Kidney (tissue), 14 donors: Measurements from ENCODE around the gene ADAMTSL4. TPM values are rescaled to one million over a fixed set of nuclear protein-coding genes. Genes with fewer than 3 reads are reported as not detected.
A peak's percentile ranks its signal among the peaks of the same experiment; 100 is the strongest.

Experiments
- DNase-seq, 5 donors: peaks; one replicate each; pipeline ENCODE4 v3.0.0-alpha.2; 2013 to 2020
- FAIRE-seq: peaks from 2 replicates; lab custom pipeline; 2012; peaks lifted over from hg19 to GRCh38; lab: Jason Lieb, UNC
- H3K27ac ChIP-seq, 2 donors: one replicate each; pipeline ENCODE4 v1.7.0; 2013; ENCODE audit warnings: low read depth in 2 of 2, low read length in 2 of 2, inconsistent platforms in 1 of 2
- H3K27me3 ChIP-seq: one replicate; pipeline ENCODE4 v1.7.1; 2013; ENCODE audit warnings: low read length, inconsistent platforms; ENCODE audit not compliant: control insufficient read depth, insufficient read depth
- H3K36me3 ChIP-seq, 3 donors: one replicate each; pipeline versions ENCODE4 v1.7.0 to v1.7.1; 2013; ENCODE audit warnings: low read length in 3 of 3, control low read depth in 1 of 3, inconsistent platforms in 1 of 3; ENCODE audit not compliant: insufficient read depth in 3 of 3, control insufficient read depth in 2 of 3
- H3K4me1 ChIP-seq, 3 donors: one replicate each; pipeline versions ENCODE4 v1.7.0 to v1.7.1; 2013; ENCODE audit warnings: low read length in 3 of 3, inconsistent platforms in 1 of 3, low read depth in 1 of 3; ENCODE audit not compliant: control insufficient read depth in 2 of 3, insufficient read depth in 2 of 3
- H3K4me3 ChIP-seq, 3 donors: one replicate each; pipeline versions ENCODE4 v1.7.0 to v1.8.1; 2013; ENCODE audit warnings: low read length in 3 of 3, control low read depth in 1 of 3, inconsistent platforms in 1 of 3
- H3K9ac ChIP-seq, 3 donors: one replicate each; pipeline versions ENCODE4 v1.7.0 to v1.7.1; 2013; ENCODE audit warnings: low read length in 3 of 3, control low read depth in 1 of 3, inconsistent platforms in 1 of 3
- H3K9me3 ChIP-seq, 3 donors: one replicate each; pipeline versions ENCODE4 v1.7.0 to v1.7.1; 2013; ENCODE audit warnings: low read length in 3 of 3, control low read depth in 1 of 3, inconsistent platforms in 1 of 3; ENCODE audit not compliant: control insufficient read depth in 2 of 3, insufficient read depth in 1 of 3
- intact Hi-C: fragments of 100-400 bp; cut with DNase I; formaldehyde crosslinking; loops from one replicate; pipeline ENCODE4 v1.11.1; 2022
- polyA plus RNA-seq: library from polyadenylated mRNA; stranded (reverse); fragments of 350-450 nt; fragmentation: Illumina TruSeq; extraction: RNeasy Lipid Tissue Mini Kit (QIAGEN cat#74804); gene quantifications from one replicate; pipeline ENCODE4 v1.2.3, GENCODE V29; 2014; ENCODE audit warnings: low read depth, low replicate concordance; ENCODE audit not compliant: insufficient read depth
- total RNA-seq: library from RNA; stranded (reverse); fragmentation: NEBNext Ultra II Directional; extraction: Animal tissue kit (Norgen Biotek cat#: 25700); gene quantifications from one replicate; pipeline ENCODE4 v1.2.1, GENCODE V29; 2021
- TF ChIP-seq, protein P1 (sequence below): IDR thresholded peaks from 3 replicates; pipeline ENCODE4 v1.5.1; 2012; ENCODE audit warnings: mild to moderate bottlenecking, moderate library complexity, borderline replicate concordance; ENCODE audit not compliant: insufficient read depth; ENCODE audit errors: extremely low read depth
- donor health status: control.
- donor health status: control.
- donor health status: control.
- donor health status: control.
- donor health status: control.
- donor health status: DM: yes; HTN: yes; CAD: no.
- donor health status: Normal renal cell carcinoma (clear cell type).

Gene ADAMTSL4
- total and polyA plus RNA-seq, 2 donors from 2014 or later = 6.9 to 20.0 TPM

DNA sequence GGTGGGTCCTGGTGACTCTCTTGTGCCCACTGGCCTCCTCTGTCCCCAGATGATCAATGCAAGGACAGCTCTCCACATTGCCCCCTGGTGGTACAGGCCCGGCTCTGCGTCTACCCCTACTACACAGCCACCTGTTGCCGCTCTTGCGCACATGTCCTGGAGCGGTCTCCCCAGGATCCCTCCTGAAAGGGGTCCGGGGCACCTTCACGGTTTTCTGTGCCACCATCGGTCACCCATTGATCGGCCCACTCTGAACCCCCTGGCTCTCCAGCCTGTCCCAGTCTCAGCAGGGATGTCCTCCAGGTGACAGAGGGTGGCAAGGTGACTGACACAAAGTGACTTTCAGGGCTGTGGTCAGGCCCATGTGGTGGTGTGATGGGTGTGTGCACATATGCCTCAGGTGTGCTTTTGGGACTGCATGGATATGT lies 10.8 kb downstream of the ADAMTSL4 start:
- FAIRE-seq = no peak
- intact Hi-C loops = no loop called here
- Histone ChIP-seq H3K9me3 (no peaks in the 10 kb centered on the region), H3K4me1 (peaks cover 3 to 43% (median 41%) of the 10 kb centered on the region in 3 donors), H3K4me3 (peak overlapping the region in 2 of 3 donors; percentile 74 to 85), H3K27ac (peak overlapping the region; percentile 100), H3K9ac (peak overlapping the region in 2 of 3 donors; percentile 75 to 99), H3K27me3 (no peaks in the 10 kb centered on the region), H3K36me3 (peaks cover 4 to 5% (median 4%) of the 10 kb centered on the region in 3 donors)
- DNase-seq = peak; percentile 77 to 89 (median 84)
- TF ChIP-seq, protein P1, sequence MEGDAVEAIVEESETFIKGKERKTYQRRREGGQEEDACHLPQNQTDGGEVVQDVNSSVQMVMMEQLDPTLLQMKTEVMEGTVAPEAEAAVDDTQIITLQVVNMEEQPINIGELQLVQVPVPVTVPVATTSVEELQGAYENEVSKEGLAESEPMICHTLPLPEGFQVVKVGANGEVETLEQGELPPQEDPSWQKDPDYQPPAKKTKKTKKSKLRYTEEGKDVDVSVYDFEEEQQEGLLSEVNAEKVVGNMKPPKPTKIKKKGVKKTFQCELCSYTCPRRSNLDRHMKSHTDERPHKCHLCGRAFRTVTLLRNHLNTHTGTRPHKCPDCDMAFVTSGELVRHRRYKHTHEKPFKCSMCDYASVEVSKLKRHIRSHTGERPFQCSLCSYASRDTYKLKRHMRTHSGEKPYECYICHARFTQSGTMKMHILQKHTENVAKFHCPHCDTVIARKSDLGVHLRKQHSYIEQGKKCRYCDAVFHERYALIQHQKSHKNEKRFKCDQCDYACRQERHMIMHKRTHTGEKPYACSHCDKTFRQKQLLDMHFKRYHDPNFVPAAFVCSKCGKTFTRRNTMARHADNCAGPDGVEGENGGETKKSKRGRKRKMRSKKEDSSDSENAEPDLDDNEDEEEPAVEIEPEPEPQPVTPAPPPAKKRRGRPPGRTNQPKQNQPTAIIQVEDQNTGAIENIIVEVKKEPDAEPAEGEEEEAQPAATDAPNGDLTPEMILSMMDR = peak; percentile 90

DNA sequence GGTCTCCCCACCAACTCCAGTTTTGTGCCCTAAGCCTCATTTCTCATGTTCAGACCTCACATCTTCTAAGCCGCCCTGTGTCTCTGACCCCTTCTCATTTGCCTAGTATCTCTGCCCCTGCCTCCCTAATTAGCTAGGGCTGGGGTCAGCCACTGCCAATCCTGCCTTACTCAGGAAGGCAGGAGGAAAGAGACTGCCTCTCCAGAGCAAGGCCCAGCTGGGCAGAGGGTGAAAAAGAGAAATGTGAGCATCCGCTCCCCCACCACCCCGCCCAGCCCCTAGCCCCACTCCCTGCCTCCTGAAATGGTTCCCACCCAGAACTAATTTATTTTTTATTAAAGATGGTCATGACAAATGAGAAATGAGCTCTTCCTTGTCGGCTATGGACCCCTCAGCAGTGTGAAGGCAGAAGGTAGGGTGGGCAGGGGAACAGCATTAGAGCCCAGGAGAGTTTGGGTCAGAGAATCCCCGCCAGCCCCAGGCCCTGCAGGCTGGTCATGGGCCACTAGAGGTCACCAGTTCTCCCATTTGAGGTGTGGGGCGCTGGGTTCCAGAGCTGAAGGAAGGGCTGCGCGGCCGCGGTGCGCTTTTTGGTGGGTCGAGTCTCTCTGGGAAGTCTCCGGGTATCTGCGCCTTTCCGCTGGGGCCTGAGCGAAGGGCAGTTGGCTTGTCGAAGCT lies 11.5 kb downstream of the ADAMTSL4 start:
- peak overlapping the region; percentile 66 to 99 (median 84) for H3K9ac ChIP-seq
- TF ChIP-seq, protein P1 = peak; percentile 73
- FAIRE-seq (no peak), DNase-seq (peak; percentile 91 to 95 (median 94))
- peak overlapping the region; percentile 63 to 85 (median 74) for H3K4me3 ChIP-seq
- intact Hi-C loops = no loop called here
- H3K9me3 ChIP-seq = no peaks in the 10 kb centered on the region
- H3K27me3 ChIP-seq = no peaks in the 10 kb centered on the region
- H3K27ac ChIP-seq = peak overlapping the region; percentile 100
- peaks cover under 1 to 1% (median under 1%) of the 10 kb centered on the region in 3 donors for H3K36me3 ChIP-seq
- H3K4me1 ChIP-seq = peaks cover 3 to 42% (median 41%) of the 10 kb centered on the region in 3 donors

DNA sequence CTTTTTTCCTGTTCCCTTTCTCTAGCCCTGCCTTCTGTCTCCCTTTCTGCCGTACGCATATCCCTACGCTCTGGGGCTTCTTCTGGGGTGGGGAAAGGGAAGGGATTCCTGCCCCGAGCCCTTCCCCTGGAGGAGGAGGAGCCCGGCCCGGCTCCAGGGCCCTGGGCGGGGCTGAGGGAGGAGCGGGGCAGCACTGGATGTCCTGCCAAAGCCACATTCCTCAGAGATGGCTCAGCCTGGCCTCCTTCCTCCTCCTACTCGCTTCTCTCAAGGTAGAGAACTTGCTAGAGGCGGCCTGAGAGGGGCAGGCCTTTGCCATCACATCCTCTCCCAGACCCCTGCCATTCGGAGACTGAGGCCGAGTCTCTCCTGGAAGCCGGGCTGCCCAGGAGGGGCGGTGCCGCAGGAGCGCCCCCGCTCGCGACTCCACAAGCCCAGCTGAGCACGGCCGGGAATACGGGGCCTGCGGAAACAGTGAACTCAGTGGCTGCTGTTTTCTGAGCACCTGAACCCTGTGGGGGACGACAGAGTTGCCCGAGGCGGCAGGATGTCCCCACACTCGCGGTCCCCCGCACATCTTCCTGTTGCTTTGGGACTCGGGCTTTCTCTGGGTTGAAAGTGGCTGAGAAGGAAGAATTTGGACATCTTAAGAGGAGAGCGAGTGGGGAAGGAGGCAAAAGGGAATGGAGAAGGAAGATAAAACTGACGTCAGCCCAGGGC lies 12.2 kb downstream of the ADAMTSL4 start:
- intact Hi-C loops = no loop called here
- peak; percentile 93 to 98 (median 96) for DNase-seq
- peak overlapping the region; percentile 63 to 85 (median 74) for H3K4me3 ChIP-seq
- H3K4me1 ChIP-seq = peaks cover 3 to 44% (median 43%) of the 10 kb centered on the region in 3 donors
- H3K27me3 ChIP-seq = no peaks in the 10 kb centered on the region
- H3K27ac ChIP-seq = peak overlapping the region; percentile 100
- H3K36me3 ChIP-seq = no peaks in the 10 kb centered on the region
- H3K9me3 ChIP-seq = no peaks in the 10 kb centered on the region
- TF ChIP-seq, protein P1 = peak; percentile 15
- H3K9ac ChIP-seq = peak overlapping the region; percentile 66 to 99 (median 98)
- peak; percentile 6 for FAIRE-seq
